ENCODE results near the gene CD3E. TPM values are rescaled to one million over a fixed set of nuclear protein-coding genes. Genes with fewer than 3 reads are reported as not detected.

The CD3E gene
- total RNA-seq = under 1 TPM in 2 of 4 donors, not detected in 2; 0.28 to 0.36 TPM
- polyA plus RNA-seq = 10 to 100 TPM in 1 of 3 donors, 1 to 10 TPM in 1, under 1 TPM in 1; 0.92 to 42.3 (median 1.2) TPM

DNA sequence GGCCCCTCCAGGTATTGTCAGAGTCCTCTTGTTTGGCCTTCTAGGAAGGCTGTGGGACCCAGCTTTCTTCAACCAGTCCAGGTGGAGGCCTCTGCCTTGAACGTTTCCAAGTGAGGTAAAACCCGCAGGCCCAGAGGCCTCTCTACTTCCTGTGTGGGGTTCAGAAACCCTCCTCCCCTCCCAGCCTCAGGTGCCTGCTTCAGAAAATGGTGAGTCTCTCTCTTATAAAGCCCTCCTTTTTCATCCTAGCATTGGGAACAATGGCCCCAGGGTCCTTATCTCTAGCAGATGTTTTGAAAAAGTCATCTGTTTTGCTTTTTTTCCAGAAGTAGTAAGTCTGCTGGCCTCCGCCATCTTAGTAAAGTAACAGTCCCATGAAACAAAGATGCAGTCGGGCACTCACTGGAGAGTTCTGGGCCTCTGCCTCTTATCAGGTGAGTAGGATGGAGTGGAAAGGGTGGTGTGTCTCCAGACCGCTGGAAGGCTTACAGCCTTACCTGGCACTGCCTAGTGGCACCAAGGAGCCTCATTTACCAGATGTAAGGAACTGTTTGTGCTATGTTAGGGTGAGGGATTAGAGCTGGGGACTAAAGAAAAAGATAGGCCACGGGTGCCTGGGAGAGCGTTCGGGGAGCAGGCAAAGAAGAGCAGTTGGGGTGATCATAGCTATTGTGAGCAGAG, at the start of gene CD3E:
Gene CD3E (plus strand): TSS at position 163 of the 681 bp plus-strand sequence. CDS start 223 bp downstream, at position 386.
- Histone ChIP-seq H3K4me1 (no peaks in the 10 kb centered on the region), H3K27ac (no peak within 1 kb of the TSS), H3K36me3 (no peaks in the 10 kb centered on the region), H3K27me3 (peaks cover 0 to 14% (median 0%) of the 10 kb centered on the region in 3 donors), H3K4me3 (no peak within 1 kb of the TSS), H3K9me3 (no peaks in the 10 kb centered on the region)
- intact Hi-C loops (cut with DNase I) = no loop called here
- TF ChIP-seq, protein P1, sequence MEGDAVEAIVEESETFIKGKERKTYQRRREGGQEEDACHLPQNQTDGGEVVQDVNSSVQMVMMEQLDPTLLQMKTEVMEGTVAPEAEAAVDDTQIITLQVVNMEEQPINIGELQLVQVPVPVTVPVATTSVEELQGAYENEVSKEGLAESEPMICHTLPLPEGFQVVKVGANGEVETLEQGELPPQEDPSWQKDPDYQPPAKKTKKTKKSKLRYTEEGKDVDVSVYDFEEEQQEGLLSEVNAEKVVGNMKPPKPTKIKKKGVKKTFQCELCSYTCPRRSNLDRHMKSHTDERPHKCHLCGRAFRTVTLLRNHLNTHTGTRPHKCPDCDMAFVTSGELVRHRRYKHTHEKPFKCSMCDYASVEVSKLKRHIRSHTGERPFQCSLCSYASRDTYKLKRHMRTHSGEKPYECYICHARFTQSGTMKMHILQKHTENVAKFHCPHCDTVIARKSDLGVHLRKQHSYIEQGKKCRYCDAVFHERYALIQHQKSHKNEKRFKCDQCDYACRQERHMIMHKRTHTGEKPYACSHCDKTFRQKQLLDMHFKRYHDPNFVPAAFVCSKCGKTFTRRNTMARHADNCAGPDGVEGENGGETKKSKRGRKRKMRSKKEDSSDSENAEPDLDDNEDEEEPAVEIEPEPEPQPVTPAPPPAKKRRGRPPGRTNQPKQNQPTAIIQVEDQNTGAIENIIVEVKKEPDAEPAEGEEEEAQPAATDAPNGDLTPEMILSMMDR (IDR thresholded peaks at IDR 0.05) = no peak
- no peak for TF ChIP-seq EP300 (IDR thresholded peaks at IDR 0.05)
- TF ChIP-seq POLR2A (IDR thresholded peaks at IDR 0.05) = no peak
- TF ChIP-seq POLR2AphosphoS5 (IDR thresholded peaks at IDR 0.05) = no peak
- WGBS, 2 donors = 68 to 82% methylated on average over 8 of the region's 8 CpGs
- DNase-seq = no peak

DNA sequence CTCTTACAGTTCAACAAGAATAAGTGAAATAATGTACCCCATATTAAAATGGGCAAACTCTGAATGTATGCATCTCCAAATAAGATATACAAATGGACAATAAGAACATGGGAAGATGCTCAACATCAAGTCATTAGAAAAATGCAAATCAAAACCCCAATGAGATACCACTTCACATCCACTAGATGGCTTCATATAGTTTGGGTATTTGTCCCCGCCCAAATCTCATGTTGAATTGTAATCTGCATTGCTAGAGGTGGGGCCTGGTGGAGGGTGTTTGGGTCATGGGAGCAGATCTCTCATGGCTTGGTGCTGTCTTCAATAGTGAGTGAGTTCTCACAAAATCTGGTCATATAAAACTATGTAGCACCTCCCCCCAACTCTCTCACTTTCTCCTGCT, 46.1 kb upstream of the CD3E start:
- WGBS, 2 donors = 0 to 91% methylated on average over 1 of the region's 1 CpG
- Histone ChIP-seq H3K27ac (no peak overlapping the region), H3K27me3 (peaks cover 4 to 45% (median 26%) of the 10 kb centered on the region in 3 donors), H3K4me1 (no peaks in the 10 kb centered on the region), H3K36me3 (no peaks in the 10 kb centered on the region), H3K9me3 (no peaks in the 10 kb centered on the region), H3K4me3 (no peak overlapping the region)
- DNase-seq = no peak
- intact Hi-C loops (cut with DNase I) = no loop called here
- TF ChIP-seq POLR2A (IDR thresholded peaks at IDR 0.05) (no peak), POLR2AphosphoS5 (IDR thresholded peaks at IDR 0.05) (no peak), EP300 (IDR thresholded peaks at IDR 0.05) (no peak)
- TF ChIP-seq, protein P1 (IDR thresholded peaks at IDR 0.05) = no peak

DNA sequence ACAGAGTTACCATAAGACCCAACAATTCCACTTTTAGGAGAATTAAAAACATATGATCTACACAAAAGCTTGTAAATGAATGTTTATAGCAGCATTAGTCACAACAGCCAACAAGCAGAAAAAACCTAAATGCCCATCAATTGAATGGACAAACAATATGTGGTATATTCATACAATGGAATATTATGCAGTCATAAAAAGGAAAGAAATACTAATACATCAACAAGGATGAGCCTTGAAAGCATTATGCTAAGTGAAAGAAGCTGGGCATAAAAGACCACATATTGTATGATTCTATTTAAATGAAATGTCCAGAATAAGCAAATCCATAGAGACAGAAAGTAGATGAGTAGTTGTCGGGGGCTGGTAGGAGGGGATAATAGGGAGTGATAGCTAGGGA, 45.4 kb upstream of the CD3E start:
- H3K36me3 ChIP-seq = no peaks in the 10 kb centered on the region
- intact Hi-C loops (cut with DNase I) = no loop called here
- peaks cover 4 to 49% (median 30%) of the 10 kb centered on the region in 3 donors for H3K27me3 ChIP-seq

DNA sequence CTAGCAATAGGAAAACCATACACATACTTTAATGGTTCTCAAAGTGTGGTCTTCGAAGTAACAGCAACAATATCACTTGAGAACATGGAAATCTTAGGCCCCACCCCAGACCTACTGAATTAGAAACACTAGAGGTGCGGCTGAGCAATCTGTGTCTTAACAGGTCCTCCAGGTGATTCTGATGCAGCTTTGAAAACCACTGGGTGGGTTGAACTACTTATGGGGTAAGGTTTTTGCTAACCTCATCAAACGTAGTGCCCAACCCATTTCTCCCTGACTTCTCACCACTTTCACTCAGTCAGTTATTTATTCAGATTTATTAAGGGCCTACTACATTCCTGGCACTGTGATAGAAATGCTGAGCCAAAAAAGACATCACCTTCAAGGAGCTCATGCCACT, 44.2 kb upstream of the CD3E start:
- intact Hi-C loops (cut with DNase I) = no loop called here
- H3K36me3 ChIP-seq = no peaks in the 10 kb centered on the region
- no peak for DNase-seq
- 75 to 76% methylated on average over 3 of the region's 3 CpGs for WGBS, 2 donors
- peaks cover 4 to 60% (median 35%) of the 10 kb centered on the region in 3 donors for H3K27me3 ChIP-seq
- peaks cover 0 to 4% (median 0%) of the 10 kb centered on the region in 4 donors for H3K4me1 ChIP-seq
- H3K9me3 ChIP-seq = no peaks in the 10 kb centered on the region
- H3K4me3 ChIP-seq = no peak overlapping the region
- no peak overlapping the region for H3K27ac ChIP-seq
- TF ChIP-seq POLR2A (IDR thresholded peaks at IDR 0.05) (no peak), POLR2AphosphoS5 (IDR thresholded peaks at IDR 0.05) (no peak), EP300 (IDR thresholded peaks at IDR 0.05) (no peak)
- TF ChIP-seq, protein P1 (IDR thresholded peaks at IDR 0.05) = no peak

More for the DNA sequence above, 45.4 kb upstream of the CD3E start:
- DNase-seq = no peak
- TF ChIP-seq POLR2A (IDR thresholded peaks at IDR 0.05) (no peak), EP300 (IDR thresholded peaks at IDR 0.05) (no peak), POLR2AphosphoS5 (IDR thresholded peaks at IDR 0.05) (no peak)
- TF ChIP-seq, protein P1 (IDR thresholded peaks at IDR 0.05) = no peak
- H3K9me3 ChIP-seq = no peaks in the 10 kb centered on the region
- WGBS, 2 donors = 100% methylated on average over 1 of the region's 1 CpG
- H3K27ac ChIP-seq = no peak overlapping the region
- H3K4me1 ChIP-seq = peaks cover 0 to 2% (median 0%) of the 10 kb centered on the region in 4 donors
- H3K4me3 ChIP-seq = no peak overlapping the region
